ENCODE data around the gene SERPINE1.
"Not testable (repeated sequence)": the region's sequence is repeated elsewhere in the genome, so short reads cannot be mapped to it uniquely, and the experiment has no call there.

SERPINE1 gene

GRCh38 chr7:101100858-101101847 lies 25.8 kb upstream of the SERPINE1 start:
- no peak for DNase-seq (ENCODE audit: low read depth in 2 of 2)

DNA sequence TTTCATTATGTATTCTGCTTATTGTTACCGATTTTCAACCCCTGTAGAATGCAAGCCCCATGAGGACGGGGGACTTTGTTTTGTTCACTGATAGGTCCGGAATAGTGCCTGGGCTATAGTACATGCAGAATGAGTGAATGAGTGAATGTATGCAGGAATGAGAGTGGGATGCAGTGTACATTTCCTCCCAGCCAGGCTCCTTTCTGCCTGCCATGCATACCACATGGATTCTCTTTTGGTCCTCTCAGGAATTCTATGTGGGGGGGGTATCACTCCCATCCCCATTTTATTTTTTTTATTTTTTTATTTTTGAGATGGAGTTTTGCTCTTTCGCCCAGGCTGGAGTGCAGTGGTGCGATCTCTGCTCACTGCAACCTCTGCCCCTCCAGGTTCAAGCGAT lies 24.9 kb upstream of the SERPINE1 start:
- no peak for DNase-seq (ENCODE audit: low read depth in 2 of 2)

DNA sequence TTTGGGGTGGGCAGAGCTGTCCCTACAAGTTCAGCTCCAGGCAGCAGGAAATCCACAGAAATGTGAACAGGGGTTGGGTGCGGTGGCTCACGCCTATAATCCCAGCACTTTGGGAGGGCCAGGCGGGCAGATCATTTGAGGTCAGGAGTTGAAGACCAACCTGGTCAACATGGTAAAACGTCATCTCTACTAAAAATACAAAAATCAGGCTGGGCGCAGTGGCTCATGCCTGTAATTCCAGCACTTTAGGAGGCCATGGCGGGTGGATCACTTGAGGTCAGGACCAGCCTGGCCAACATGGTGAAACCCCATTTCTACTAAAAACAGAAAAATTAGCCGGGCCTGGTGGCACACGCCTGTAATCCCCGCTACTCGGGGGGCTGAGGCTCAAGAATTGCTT lies 23.2 kb upstream of the SERPINE1 start:
- not testable (repeated sequence) for DNase-seq (ENCODE audit: low read depth in 2 of 2)

GRCh38 chr7:101104193-101104713 lies 22.7 kb upstream of the SERPINE1 start:
- DNase-seq (ENCODE audit: low read depth in 2 of 2), result no peak

- no peak for DNase-seq (ENCODE audit: low read depth in 2 of 2)
These were observed 22.1 kb upstream of the SERPINE1 start for GRCh38 chr7:101104799-101105198.

DNA sequence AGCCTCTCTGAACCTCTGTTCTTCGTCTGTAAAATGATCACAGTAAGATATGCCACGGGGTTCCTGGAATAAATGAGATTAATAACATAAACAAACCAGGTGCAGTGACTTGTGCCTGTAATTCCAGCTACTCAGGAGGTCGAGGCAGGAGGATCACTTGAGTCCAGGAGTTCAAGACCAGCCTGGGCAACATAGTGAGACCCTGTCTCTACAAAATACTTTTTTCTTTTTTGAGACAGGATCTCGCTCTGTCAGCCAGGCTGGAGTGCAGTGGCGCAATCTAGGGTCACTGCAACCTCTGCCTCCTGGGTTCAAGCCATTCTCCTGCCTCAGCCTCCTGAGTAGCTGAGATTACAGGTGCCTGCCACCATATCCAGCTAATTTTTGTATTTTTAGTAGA lies 21.7 kb upstream of the SERPINE1 start:
- DNase-seq (ENCODE audit: low read depth in 2 of 2), result not testable (repeated sequence)

DNA sequence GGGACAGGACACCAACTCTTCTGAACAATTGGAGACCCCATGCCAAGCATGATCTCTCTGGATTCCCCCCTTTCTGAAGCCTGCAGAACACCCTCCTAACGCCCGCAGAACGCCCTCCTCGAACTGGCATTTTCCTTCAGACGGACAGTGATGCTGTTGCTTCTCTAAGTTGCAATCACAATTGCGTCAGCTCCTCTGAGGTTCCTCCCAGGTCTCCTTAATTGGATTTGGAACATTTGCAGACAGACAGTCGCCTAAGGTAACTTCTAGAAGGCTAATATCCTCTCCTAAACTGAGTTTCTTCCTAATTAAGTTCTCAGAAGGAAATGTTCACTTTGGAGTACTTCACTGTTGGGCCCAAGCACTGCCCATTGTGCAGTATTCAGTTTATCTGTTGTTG lies 20.5 kb upstream of the SERPINE1 start:
- no peak for DNase-seq (ENCODE audit: low read depth in 2 of 2)

DNA sequence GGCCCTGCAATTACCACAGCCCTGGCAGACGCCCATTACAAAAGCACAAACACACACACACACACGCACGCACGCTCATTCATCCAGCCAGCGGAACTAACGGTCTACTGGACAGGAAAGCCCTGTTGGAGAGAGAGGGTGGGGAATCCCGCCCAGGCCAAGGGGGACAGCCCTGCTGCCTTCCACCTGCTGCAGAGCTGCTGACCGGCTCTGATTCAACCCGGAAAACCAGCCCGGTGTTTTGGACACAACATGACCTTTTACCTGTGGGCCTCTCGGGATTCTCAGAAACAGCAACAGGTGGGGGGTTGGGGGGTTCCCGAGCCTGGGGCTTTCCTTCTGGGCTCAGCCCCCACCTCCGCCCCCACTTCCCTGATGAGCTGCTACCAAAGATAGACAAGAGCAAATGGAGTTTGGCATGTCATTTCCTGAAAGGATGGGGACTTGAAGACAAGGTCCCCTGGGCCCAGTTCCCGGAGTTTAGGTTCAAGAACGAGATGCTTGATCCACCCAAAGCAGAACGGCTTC lies 18.5 kb upstream of the SERPINE1 start:
- no peak for DNase-seq (ENCODE audit: low read depth in 2 of 2)

DNA sequence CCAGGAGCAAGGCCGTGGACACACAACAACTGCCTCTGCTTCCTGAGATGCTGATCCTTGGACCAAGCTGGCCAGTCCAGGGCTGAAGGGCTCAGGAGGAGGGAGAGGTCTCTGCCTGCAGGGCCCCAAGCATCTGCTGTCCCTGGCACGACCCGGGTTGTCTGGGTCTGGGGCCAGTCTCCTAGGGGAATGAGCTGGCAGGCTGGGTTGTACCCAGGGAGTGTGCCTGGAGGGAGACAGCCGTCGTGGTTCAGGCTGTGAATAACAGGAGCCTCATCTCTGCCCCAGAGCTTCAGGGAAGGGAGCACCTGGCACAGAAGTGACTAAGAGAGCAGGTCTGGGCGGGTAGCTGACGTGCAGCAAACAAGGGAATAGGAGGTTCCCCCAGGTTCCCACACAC lies 17.9 kb upstream of the SERPINE1 start:
- no peak for DNase-seq (ENCODE audit: low read depth in 2 of 2)

- no peak for DNase-seq (ENCODE audit: low read depth in 2 of 2)
These were observed 17.5 kb upstream of the SERPINE1 start for GRCh38 chr7:101109368-101109767.

DNA sequence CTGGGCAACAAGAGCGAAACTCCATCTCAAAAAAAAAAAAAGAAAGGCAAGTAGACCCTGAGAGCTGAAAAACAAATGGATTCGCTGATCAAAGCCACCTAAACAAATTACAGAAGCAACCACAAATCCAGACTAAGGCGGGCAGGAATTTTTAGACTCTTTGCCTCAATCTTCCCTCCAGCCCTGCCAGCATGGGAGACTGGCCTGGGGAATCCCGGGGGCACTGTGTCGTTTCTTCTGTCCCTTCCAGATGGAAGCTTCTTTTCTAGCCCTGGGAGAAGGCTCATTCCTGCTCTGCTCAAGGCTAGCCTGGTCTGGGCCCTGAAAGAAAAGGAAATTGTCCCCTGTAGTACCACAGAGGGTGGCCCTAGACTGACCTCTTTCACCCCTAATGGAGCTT lies 15.6 kb upstream of the SERPINE1 start:
- no peak for DNase-seq (ENCODE audit: low read depth in 2 of 2)

DNA sequence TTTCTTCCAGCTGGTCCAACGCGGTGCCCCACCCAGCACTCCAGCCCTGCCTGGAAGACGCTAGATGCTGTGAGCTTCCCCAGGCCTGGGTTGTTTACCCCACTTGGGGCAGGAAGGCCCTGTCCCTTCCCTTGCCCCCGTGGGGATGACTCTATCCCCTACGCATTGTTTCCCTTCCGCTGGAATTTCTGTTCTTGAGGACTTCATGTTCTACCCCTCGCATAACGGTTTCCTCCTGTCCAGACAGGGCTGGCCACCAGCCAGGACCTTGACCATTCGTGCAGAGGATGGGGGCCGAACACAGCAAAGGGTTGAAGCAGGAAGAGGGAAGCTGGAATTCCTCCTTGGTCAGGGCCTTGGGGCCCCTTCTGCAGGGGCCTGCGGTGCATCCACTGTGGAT lies 14.7 kb upstream of the SERPINE1 start:
- DNase-seq (ENCODE audit: low read depth in 2 of 2), result no peak

- not testable (repeated sequence) for DNase-seq (ENCODE audit: low read depth in 2 of 2)
These were observed 13.8 kb upstream of the SERPINE1 start for GRCh38 chr7:101113140-101113539.

- no peak for DNase-seq (ENCODE audit: low read depth in 2 of 2)
These were observed 13.1 kb upstream of the SERPINE1 start for GRCh38 chr7:101113836-101114235.

DNA sequence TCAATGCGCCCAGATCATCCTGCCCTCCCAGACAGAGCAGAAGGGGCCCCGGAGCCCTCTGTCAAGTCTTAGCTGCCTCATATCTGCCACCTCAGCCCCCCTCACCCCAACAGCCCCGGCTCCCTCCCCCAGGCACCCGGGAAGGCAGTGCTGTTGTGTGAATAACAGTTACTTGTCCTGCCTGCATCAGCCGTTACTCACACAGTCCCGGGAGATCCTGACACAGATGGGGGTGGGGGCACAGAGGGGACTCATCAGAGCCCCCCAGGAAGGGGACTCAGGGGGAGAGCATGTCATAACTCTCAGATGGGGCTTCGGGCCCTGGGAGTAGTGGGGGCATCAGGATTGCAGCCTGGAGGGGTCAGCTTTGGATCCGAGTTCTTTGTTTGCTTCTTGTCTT lies 12.4 kb upstream of the SERPINE1 start:
- no peak for DNase-seq (ENCODE audit: low read depth in 2 of 2)

DNA sequence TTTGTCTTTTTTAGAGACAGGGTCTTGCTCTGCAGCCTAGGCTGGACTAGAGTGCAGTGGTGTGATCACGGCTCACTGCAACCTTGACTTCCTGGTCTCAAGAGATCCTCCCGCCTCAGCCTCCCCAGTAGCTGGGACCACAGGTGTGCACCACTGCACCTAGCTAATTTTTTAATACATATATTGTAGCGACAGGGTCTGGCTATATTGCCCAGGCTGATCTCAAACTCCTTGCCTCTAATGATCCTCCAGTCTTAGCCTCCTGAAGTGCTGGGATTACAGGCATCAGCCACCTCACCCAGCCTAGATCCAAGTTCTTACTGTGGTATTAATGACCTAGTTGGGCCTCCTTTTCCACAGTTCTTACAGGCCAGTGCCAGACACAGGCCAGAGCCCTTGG lies 11.7 kb upstream of the SERPINE1 start:
- DNase-seq (ENCODE audit: low read depth in 2 of 2), result no peak

- no peak for DNase-seq (ENCODE audit: low read depth in 2 of 2)
These were observed 10.0 kb upstream of the SERPINE1 start for GRCh38 chr7:101116898-101117297.

GRCh38 chr7:101118856-101119255 lies 8.0 kb upstream of the SERPINE1 start:
- no peak for DNase-seq (ENCODE audit: low read depth in 2 of 2)

DNA sequence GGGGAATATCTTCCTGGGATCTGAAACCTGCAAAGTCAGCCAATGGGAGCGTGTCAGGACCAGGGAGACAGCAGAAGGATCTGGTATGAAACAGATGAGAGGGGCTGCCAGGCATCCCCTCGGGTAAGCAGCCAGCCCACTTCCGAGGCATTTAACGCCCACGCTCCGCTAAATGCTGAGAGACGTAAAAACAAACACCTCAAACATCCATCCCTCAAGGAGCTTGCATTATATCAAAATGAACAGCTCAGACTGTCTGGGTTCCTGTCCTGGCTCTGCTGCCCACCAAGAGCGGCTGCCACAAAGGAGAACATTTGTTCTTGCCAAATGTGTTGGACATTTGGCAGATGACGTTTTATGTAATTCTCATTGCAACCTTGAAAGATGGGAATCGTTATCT lies 7.0 kb upstream of the SERPINE1 start:
- DNase-seq (ENCODE audit: low read depth in 2 of 2), result no peak

DNA sequence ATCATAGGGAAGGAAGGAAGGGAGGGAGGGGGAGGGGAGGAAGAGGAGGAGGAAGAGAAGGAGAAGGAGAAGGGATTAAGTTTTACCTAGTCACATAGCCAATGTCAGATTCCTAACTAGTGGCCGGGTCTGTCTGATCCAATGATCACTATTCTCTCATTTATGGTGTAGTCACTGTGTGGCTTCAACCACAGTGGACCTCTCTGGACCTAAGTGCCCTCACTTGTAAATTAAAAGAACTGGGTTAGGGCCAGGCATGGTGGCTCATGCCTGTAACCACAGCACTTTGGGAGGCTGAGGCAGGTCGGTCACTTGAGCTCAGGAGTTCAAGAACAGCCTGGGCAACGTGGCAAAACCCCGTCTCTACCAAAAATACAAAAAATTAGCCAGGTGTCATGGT lies 6.6 kb upstream of the SERPINE1 start:
- DNase-seq (ENCODE audit: low read depth in 2 of 2), result no peak

- not testable (repeated sequence) for DNase-seq (ENCODE audit: low read depth in 2 of 2)
These were observed 5.3 kb upstream of the SERPINE1 start for GRCh38 chr7:101121631-101121990.

DNA sequence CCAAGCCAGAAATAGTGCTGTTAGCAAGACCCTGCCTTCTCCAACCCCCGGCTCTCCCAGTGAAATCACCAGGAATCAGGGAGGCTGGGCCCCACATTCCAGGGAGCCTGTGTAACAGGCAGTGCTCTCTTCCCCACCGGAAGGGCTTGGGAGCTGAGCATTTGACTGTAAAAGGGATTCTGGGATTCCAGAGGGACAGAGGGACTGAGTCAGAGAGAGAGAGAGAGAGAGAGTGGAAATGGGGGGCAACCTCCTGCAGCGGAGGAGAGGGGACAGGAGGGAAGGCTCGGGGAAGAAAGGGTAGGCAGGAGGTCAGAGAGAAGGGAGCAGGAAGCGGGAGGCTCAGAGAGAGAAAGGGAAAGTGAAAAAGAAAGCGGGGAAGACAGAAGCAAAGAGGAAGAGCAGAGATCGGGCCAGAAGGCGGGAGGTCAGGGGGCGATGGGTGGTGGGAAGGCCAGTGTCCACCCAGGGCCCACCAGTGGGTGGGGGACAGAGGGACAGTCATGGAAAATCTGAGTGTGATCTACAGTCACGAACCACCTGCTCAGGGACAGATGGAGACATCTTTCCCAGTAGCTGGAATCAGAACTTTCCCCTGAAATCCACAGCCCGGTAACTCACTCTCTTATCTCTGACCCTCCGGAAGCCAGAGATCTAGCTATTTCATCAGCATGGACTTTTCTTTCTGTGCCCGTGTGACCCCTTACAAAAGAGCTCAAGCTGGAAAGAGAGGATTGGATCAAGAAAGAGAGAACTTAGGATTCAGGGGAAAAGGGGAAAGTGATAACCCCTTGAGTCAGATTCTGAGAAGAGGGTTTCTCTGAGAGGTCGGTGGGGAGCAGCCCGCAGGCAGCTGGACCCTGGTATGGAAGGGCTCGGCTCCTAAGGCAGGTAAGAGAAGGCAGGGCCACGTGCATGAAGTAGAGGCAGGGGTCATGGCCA lies 4.6 kb upstream of the SERPINE1 start:
- no peak for DNase-seq (ENCODE audit: low read depth in 2 of 2)

Data from stimulated activated CD4-positive, alpha-beta T cell treated with anti-CD3 and anti-CD28 coated beads, Interleukin-15, amount 100 ng/mL, for 48 hours (primary cell).